GM21619 (cell line): ENCODE measurements around the gene PLEKHA5.
"Not testable (repeated sequence)": the region's sequence is repeated elsewhere in the genome, so short reads cannot be mapped to it uniquely, and the experiment has no call there.

Experiments
- ATAC-seq: cut with Tn5 transposase; IDR thresholded peaks from one replicate; pipeline ENCODE4 v1.9.1; 2021; ENCODE audit not compliant: unreplicated experiment

Gene PLEKHA5

DNA sequence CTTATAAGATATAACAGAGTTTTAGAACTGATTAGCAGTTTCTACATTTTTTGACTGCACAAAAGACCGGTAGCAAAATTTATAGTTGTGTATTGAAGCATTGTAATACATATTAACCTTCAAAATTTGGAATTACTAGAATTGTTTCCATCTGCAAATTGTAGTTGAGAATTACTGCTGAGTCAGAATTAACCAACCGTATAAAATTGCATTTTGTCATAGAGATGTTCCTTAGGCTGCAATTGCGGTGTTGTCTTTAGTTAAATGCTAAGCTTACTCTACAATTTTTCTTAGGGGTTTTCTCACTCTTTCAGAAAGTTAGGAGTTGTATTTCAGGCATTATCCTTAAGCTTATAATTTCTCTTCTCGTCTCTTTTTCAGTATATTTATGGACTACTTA lies 132.2 kb downstream of the PLEKHA5 start:
- ATAC-seq, result no peak

DNA sequence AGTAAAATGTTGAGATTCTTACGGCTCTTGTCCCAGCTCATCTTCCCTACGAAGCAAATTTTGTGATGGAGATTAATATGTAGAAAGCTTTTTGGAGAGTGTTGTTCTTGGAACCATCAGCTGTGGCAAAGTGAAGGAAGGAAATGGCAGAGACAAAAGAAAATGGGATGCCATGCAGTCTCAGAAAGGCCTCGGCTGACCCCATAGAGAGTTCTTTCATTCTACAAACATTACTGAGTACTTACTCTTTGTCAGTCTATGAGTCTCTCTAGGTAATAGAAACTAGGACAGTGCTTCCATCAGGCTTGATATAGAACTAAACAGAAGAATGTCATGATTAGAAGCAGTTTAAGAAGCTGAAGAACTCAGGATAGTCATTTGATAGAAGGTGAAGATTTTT lies 134.1 kb downstream of the PLEKHA5 start:
- no peak for ATAC-seq

DNA sequence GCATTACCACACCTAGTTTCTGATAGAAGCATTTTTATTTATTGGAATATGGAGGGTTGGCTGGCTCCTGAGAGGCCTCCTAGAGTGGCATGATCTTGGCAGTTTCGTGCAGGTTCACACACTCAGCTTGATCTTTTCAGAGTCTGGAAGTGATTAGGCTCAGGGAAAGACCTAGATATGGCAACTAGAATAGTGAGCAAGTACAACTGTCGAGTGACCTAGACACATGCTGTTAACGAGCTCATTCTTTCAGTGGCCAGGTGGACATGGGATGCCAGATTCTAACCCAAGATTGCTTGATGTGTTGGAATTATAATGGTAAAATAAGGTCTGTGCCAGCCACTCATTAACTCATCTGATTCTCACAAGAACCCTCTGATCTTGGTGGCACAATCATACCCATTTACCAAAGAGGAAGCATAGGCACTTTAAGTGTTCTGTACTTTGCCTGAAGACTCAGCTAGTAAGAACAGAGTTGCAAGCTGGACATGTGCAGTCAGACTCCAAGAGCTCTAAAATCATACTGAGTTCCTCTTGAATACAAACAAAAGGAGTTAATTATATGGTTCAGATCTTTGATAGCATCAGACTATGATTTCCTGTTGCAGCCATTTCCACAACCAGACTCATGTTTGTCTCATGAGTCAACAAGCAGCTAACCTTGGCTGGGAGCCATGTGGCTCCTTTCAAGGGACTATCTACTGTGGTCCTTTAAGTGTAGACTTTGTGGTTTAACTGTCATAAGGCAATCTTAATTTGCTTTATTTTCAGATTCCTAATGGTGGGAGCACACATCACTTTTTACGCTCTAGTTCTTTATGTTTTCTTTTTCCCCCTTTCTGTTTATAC lies 144.2 kb downstream of the PLEKHA5 start:
- ATAC-seq, result no peak

DNA sequence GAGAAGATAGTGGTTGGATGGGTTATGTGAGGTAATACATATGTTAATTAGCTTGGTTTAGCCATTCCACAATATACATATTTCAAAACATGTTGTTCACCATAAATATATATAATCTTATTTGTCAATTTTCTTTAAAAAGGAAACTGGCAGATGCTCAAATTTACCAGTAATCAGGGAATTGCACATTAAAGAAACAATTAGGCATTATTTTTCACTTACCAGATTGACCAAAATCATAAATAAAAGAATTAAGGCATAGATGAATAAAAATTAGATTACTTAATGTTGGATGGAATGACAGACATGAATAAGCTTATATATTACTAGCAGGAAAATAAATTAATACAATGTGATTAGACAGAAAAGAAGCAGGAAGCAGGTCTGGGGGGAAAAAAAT lies 147.2 kb downstream of the PLEKHA5 start:
- ATAC-seq, result no peak

DNA sequence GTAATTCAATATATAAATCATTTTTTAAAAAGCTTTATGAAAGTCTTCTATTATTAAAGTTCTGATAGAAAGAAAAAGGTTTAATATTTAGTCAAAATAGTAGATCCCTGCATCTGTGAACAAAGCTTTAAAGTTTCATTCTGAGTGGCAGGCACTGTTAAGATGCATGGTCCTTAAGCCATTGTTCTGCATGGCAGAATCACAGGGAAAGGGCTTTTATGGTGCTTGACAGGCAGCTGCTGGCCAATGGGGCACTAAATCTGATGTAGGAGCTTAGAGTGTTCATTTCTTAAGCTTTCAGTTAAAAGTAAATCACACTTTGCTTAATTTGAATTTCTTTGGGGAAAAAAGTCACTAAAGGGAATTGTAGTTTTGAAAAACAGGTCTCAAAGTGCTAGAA lies 148.2 kb downstream of the PLEKHA5 start:
- ATAC-seq, result no peak

DNA sequence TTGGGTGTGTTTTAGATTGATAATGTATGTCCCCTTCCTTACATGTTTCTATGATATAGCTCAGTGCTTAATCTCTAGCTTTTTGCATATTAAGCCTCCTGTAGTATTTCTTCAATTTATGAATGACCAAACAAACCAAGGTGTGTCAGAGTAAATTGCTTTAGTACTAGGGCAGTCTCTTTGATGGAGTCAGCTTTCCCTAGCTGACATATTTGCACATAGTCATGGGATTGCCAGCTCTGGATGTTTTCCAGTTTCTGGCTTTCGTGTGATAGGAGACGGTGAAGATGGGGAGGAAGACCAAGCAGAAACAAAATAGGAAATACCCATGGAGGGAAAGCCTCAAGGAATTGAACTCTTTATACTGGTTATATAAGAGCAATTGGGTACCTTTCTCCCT lies 148.9 kb downstream of the PLEKHA5 start:
- no peak for ATAC-seq

DNA sequence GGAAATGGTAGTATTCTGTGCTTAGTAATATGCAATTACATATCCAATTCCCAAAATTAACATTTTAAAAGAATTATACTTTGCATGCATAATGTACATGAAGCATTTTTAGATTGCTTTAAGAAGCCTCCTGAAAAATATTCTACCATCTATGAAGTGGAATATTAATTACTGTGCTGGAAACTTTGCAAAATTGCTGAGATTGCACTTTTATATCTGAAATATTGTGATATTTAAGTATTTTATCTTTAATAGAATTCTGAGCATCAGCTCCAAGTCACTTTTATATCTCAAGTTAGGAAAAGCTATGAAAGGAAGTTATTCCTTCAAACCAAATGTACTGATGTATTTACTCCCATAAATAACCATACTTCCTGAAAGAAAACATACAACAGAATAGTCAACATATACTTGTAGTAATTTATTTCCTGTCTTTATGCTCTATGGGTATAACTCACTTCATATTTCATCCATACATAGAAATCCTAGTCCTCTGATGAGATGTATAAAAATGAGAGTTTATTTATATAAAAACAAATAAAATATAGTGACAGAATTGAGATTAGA lies 152.7 kb downstream of the PLEKHA5 start:
- no peak for ATAC-seq

DNA sequence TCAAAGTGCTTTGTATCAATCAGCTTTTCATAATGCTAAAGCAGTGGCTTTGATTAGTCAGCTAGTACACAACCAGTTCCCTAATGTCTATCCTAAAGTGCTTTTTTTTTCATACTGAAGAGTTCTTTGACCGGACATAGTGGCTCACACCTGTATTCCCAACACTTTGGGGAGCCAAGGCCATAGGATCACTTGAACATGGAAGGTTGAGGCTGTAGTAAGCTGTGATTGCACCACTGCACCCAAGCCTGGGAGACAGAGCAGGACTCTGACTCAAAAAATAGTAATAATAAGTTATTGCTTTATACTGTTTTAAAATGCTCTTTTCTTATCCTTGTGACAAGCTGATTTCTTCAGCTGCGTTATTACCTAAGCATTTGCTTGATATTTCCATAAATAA lies 155.1 kb downstream of the PLEKHA5 start:
- no peak for ATAC-seq

DNA sequence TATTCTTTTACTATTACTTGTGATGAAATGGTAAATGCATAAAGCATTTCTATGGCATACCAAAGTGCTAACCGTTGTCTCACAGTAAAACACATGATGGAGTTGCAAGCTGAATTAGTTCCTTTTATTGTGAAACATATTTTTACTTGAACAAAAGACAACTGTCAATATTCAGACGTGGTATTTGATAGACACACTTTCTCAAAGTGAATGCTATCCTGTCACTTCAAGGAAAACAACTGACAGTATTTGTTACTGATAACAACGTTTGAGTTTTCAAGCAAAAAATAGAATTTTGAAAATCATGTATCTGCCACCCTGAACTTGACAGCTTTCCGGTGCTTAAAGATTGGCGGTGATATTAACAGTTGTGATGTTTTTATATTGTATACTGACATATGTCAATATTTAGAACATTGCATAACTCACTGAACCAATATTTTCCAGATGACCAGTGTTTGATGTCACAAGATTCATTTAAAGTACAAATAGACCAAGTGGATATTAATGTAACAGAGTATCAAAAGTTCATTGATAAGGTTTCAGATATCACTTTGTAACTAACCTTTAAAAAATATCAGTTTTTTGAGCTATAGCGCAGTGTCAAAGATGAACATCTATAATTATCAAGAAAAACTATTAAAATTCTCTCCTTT lies 156.4 kb downstream of the PLEKHA5 start:
- ATAC-seq, result no peak

DNA sequence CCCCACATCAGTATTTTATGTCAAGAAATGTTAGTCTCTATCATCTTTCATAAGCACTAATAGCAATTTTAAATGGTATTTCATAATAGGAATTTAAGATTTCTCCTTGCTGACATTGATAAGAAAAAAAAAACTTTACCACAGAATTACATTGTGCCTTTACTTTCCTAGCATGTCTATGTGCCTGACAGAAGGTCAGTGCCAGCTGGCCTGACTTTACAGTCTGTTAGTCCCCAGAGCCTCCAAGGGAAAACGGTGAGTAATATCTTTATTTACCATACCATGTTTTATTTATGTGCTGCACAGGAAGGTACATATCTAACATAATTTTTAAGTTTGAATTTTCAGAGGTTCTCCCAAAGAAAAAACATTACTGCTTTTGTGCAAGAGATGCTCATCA lies 157.8 kb downstream of the PLEKHA5 start:
- ATAC-seq, result no peak

DNA sequence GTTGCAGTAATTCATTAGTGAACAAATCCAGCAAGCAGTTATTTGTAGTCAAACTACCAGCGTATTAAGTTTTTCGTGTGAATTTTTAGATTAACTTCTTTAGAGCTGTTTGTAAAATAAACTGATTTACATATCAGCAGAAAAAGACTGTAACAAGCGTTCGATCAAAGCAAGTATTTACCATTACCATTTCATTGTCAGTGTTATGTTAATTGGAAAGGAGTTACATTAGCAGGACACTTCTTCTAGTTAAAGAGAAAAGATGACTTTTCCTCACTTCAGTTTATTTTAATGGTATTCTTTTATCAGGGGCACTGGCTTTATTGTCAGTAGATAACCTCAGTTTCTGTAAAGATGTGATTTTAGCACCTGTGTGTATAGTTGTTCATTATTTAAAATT lies 158.6 kb downstream of the PLEKHA5 start:
- ATAC-seq, result no peak

DNA sequence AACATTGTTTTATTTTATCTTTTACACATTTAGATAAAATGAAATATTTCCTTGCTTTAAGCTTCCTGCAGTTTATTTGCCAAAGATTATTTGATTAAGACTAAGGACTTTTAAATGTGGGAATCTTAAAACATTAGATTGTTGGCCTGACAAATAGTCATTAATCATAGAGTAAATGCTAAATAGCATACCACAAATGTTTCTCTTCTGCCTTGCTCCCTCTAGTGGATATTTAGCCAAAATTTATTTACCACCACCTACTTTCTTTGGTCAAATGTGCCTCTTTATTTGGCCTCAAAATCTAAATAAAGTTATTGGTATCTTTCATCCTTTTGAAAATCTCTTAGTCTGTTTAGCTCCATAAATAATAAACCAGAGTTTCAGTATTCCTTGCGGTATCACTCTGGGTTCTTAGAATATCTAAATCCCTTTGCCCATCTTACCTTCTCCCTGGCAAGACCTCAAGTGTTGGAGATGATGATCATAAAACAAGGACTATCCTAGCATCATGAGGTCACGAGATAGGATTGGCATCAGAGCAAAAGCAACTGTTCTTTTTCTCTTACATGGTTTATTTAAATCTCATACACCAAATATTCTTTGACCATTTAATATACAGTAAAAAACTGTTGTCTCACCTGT lies 159.2 kb downstream of the PLEKHA5 start:
- no peak for ATAC-seq

DNA sequence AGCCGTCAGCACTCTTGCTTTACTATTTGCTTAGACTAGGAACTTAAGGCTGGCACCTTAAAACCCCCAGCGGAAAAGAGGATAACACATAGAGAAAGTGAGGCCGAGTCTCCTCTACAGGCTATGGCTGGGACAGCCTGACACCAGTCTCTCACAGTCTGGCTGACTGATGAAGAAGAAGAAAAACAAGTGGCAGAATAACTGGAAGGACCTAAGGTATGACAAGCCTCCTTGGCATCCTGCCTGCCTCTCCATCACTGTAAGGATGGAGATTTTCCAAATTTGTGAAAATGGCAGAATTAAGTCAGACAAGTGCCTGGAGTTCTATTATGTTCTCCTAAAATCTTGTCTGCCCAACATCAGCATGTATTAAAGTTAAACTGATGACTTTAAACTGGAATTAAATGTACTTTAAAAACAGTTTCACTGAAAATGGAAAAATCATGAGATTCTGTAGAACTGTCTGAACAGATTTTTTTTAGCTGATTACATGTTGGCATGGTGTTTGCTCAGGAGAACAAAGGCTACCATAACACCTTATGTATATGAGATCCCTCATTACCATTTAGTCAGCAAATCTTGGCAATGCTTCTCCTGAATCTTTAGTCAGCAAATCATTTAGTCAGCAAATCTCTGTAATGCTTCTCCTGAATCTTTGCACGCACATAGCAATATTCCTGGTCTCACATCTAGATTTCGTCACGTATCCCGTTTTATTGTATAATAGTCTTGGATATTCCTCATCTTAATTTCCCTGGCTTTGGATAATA lies 169.5 kb downstream of the PLEKHA5 start:
- no peak for ATAC-seq

DNA sequence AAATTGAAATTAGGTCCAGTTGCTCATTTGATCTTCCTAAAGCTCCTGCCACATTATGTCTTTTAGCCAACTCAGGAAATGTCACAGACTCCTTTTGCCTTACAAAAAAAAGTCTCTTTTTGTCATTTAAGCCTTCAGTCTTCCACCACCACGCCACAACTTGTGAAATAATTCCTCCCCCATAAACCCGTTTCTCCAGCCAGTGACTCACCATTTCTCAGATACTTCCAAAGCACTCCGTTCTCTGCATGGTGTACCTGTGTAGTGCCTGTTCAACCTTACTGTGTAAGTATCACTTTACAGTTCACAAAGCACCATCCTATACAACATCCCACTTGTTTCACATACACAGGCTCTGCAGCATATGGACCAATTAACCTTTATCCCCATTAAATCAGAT lies 170.2 kb downstream of the PLEKHA5 start:
- no peak for ATAC-seq

DNA sequence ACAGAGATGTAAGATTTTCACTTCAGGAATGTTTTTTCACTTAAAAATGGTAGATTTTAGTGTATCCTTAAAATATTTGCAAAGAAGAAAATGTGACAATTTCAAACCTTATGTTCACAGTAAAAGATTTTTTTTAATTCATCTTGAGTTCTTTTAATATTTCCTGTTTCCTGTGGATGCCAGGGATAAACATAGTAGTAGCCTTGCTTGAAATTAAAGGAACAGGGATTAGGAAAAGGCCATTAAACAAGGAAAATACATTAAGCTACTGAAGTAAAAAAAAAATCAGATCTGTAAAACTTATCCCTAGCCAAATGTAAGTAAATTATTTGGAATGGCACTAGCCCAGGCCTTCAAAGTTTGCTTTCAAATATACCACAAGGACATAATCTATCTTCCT lies 171.7 kb downstream of the PLEKHA5 start:
- ATAC-seq, result no peak

DNA sequence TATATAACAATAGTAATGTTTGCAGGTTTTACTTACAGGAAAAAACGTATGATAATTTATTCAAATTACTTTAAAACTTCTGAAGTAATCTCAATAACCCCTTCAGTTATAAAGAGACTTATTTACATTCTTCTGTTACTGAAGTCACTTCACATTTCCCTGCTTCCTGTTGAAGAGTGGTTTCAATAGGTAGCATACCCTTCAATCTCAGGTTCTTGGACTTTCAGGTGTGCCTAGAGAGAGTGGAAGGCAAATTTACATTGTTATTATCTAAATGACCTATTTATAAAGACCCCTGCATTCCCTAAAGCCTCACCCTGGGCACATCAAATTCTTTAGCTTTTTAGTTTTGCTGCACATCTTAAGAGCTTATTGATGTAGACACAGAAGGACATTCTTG lies 172.2 kb downstream of the PLEKHA5 start:
- no peak for ATAC-seq

DNA sequence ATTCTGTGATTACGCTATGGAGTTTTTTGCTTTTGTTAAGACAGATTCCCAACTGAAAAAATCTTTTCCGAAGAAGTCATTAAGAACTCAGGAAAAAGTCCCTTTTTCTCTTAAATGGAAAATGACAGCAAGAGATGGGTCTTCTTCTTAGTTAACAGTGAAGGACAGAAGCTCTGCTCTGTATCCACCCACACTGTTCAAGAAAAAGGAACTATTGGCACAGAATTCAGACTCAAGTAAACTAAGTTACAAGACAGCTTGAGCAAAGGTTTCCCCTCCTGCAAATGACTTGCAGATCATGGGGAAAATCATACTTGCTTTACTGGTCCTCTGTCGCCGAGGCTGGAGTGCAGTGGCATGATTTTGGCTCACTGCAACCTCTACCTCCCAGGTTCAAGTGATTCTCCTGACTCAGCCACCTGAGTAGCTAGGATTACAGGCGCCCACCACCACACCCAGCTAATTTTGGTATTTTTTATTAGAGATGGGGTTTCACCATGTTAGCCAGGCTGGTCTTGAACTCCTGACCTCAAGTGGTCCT lies 172.6 kb downstream of the PLEKHA5 start:
- ATAC-seq, result no peak

DNA sequence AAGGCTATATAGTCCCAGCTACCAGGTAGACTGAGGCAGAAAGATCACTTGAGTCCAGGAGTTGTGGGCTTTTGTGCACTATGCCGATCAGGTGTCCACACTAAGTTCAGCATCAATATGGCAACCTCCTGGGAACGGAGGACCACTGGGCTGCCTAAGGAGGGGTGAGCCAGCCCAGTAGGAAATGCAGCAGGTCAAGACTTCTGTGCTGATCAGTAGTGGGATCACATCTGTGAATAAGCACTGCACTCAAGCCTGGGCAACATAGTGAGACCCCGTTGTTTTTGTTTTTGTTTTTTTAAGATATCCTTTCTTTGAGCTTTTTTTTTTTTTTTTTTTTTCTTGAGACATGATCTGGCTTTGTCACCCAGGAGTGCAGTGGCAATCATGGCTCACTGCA lies 174.0 kb downstream of the PLEKHA5 start:
- no peak for ATAC-seq

DNA sequence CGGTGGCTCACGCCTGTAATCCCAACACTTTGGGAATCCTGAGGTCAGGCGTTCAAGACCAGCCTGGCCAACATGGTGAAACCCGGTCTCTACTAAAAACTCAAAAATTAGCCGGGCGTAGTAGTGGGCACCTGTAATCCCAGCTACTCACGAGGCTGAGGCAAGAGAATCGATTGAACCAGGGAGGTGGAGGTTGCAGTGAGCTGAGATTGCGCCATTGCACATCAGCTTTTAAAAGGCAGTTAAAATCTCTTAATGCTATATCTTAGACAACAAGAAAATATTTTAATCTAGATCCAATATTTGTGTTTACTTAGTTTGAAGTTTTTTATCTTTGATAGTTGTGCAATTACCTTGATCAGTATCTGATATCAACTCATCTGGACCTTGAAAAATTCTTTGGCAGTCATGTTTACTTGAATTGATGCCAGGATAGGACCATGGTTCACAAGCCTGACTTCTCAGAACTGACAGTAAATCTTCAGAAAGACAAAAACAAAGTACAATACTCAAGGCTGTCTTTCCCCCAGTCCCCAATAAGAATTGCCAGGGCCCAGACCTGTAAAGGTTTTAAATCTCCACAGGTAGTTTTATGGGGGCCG lies 174.7 kb downstream of the PLEKHA5 start:
- ATAC-seq, result no peak

DNA sequence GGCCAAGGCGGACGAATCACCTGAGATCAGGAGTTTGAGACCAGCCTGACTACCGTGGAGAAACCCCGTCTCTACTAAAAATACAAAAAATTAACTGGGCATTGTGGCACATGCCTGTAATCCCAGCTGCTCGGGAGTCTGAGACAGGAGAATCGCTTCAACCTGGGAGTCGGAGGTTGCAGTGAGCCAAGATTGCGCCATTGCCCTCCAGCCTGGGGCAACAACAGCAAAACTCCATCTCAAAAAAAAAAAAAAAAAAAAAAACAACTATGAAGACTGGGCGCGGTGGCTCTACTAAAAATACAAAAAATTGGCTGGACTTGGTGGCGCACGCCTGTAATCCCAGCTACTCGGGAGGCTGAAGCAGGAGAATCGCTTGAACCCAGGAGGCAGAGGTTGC lies 176.1 kb downstream of the PLEKHA5 start:
- not testable (repeated sequence) for ATAC-seq
